MCF 10A (cell line): Measurements from ENCODE around the gene CDK11B. TPM values are rescaled to one million over a fixed set of nuclear protein-coding genes. Genes with fewer than 3 reads are reported as not detected.

ENCODE experiments used
- BruUV-seq: library from RNA; stranded (reverse); fragments of 400-500 nt; replicated peaks from 2 replicates; lab custom pipeline; 2021; lab: Mats Ljungman, UMichigan
- CTCF ChIA-PET: fragments of 300-600 bp; sonication (Branson Sonifier 250); formaldehyde crosslinking; extraction: SDS; loops from one replicate; lab custom pipeline; 2021; ENCODE audit warnings: antibody characterized with exemption, inconsistent platforms; lab: Yijun Ruan, JAX
- POLR2A ChIA-PET: fragments of 300-600, 350-650 bp; sonication (Branson Sonifier 250); formaldehyde crosslinking; extraction: SDS; loops from one replicate; lab custom pipeline; 2020; ENCODE audit warnings: antibody characterized with exemption, inconsistent platforms; lab: Yijun Ruan, JAX
- DNase-seq: peaks from one replicate; pipeline ENCODE4 v3.0.0-alpha.2; 2018; ENCODE audit not compliant: unreplicated experiment
- H3K27ac Mint-ChIP-seq: one replicate; pipeline ENCODE4 v1.8.0; 2022; ENCODE audit warnings: mild to moderate bottlenecking, low read depth, mixed read lengths; ENCODE audit not compliant: unreplicated experiment
- H3K27me3 Mint-ChIP-seq: one replicate; pipeline ENCODE4 v1.8.0; 2022; ENCODE audit warnings: mixed read lengths; ENCODE audit not compliant: insufficient read depth, unreplicated experiment
- H3K36me3 Mint-ChIP-seq: one replicate; pipeline ENCODE4 v1.8.0; 2022; ENCODE audit warnings: mild to moderate bottlenecking, moderate library complexity, mixed read lengths; ENCODE audit not compliant: insufficient read depth, unreplicated experiment
- H3K4me1 Mint-ChIP-seq: one replicate; pipeline ENCODE4 v1.8.0; 2022; ENCODE audit warnings: mixed read lengths; ENCODE audit not compliant: insufficient read depth, unreplicated experiment
- H3K4me3 Mint-ChIP-seq: one replicate; pipeline ENCODE4 v1.8.0; 2022; ENCODE audit warnings: mild to moderate bottlenecking, moderate library complexity, mixed read lengths; ENCODE audit not compliant: unreplicated experiment
- H3K9me3 Mint-ChIP-seq: one replicate; pipeline ENCODE4 v1.8.0; 2022; ENCODE audit warnings: mixed read lengths; ENCODE audit not compliant: unreplicated experiment
- CTCF ChIP-seq: fragments of 200-600 bp; IDR thresholded peaks from one replicate; pipeline ENCODE4 v1.8.0; 2022; ENCODE audit warnings: antibody characterized with exemption, mild to moderate bottlenecking; ENCODE audit not compliant: unreplicated experiment
- intact Hi-C: fragments of 100-400 bp; cut with micrococcal nuclease; formaldehyde crosslinking; loops from 2 replicates; pipeline ENCODE4 v1.14.1; 2022
- total RNA-seq: library from RNA; stranded (reverse); gene quantifications from 2 replicates; pipeline ENCODE4 v1.2.3, GENCODE V29; 2022

CDK11B gene
- total RNA-seq, 1 experiment from 2014 or later, result 32.0 TPM

DNA sequence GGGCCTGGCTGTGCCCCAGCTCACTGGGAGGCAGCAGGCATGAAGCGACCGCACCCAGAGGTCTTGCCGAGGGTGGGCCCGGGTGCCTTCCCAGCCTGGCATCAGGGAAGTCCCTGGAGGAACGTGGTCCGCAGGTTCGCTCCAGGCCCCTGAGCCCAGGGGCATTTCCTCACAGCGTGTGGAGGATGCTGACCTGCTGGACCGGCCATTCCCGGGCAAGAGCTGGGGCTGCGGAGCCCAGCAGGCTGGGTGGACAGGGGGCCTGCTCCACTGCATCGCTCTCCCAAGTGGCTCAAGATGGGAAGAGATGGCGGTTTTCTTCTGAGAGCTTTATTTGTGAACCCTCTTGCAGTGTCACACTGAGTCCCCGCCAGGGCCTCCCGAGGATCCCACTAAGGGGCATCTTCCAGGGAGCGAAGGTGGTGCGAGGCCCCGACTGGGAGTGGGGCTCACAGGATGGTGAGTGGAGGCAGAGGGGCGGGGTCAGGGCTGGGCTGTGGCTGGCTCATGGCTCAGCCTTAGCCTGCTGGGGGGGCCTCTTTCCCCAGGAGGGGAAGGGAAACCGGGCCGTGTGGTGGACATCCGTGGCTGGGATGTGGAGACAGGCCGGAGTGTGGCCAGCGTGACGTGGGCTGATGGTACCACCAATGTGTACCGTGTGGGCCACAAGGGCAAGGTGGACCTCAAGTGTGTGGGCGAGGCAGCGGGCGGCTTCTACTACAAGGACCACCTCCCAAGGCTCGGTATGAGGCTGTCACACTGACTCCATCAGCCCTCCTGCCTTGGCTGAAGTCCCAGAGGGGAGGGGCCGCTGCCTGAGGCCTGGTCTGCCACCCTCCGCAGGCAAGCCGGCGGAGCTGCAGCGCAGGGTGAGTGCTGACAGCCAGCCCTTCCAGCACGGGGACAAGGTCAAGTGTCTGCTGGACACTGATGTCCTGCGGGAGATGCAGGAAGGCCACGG, 34.1 kb downstream of the CDK11B start:
- ChIA-PET CTCF (interaction anchor here (0.6 kb wide), 1 partner anchor 24 kb away, joined by 5 read pairs; no protein-coding TSS in a partner anchor), POLR2A (no interaction called here)
- H3K27me3 Mint-ChIP-seq, result no peaks in the 10 kb centered on the region
- intact Hi-C loops, result no loop called here
- H3K27ac Mint-ChIP-seq, result no peak overlapping the region
- no peaks in the 10 kb centered on the region for H3K4me1 Mint-ChIP-seq
- TF ChIP-seq CTCF, result no peak
- no peak for DNase-seq
- no TSS peak for BruUV-seq
- H3K36me3 Mint-ChIP-seq, result peaks cover 7% of the 10 kb centered on the region
- H3K4me3 Mint-ChIP-seq, result no peak overlapping the region
- H3K9me3 Mint-ChIP-seq, result no peaks in the 10 kb centered on the region

GRCh38 chr1:1623631-1624442, 35.0 kb downstream of the CDK11B start:
- no peaks in the 10 kb centered on the region for H3K4me1 Mint-ChIP-seq

GRCh38 chr1:1623181-1623630, 35.6 kb downstream of the CDK11B start:
- Mint-ChIP-seq H3K4me3 (no peak overlapping the region), H3K9me3 (no peaks in the 10 kb centered on the region), H3K27ac (no peak overlapping the region), H3K27me3 (no peaks in the 10 kb centered on the region), H3K4me1 (no peaks in the 10 kb centered on the region), H3K36me3 (peaks cover 7% of the 10 kb centered on the region)
- CTCF ChIA-PET, result no interaction called here
- DNase-seq, result no peak
- TF ChIP-seq CTCF, result no peak
- intact Hi-C loops, result no loop called here
- POLR2A ChIA-PET, result no interaction called here
- BruUV-seq, result no TSS peak

More at GRCh38 chr1:1623631-1624442, 35.0 kb downstream of the CDK11B start:
- intact Hi-C loops, result no loop called here
- TF ChIP-seq CTCF, result no peak
- Mint-ChIP-seq H3K4me3 (no peak overlapping the region), H3K27ac (no peak overlapping the region), H3K9me3 (no peaks in the 10 kb centered on the region), H3K36me3 (peaks cover 7% of the 10 kb centered on the region), H3K27me3 (no peaks in the 10 kb centered on the region)
- ChIA-PET CTCF (interaction anchor here (0.6 kb wide), 1 partner anchor 25 kb away, joined by 5 read pairs; no protein-coding TSS in a partner anchor), POLR2A (no interaction called here)
- no peak for DNase-seq
- no TSS peak for BruUV-seq

DNA sequence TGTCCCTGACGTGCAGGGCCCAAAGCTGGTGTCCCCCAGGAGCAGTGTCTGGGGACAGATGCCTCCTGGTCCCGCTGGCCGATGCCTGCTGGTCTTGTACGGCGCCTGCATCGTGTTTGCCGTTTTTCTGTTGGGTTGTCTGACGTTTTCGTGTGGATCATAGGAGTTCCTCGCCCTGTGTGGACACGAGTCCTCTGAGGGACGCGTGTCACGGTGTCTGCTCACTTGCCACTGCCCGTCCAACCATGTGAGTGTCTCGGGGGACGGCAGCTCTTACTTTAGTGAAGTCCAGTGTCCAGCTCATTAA, 36.1 kb downstream of the CDK11B start:
- TF ChIP-seq CTCF, result no peak
- DNase-seq, result no peak
- no peaks in the 10 kb centered on the region for H3K27me3 Mint-ChIP-seq
- no TSS peak for BruUV-seq
- CTCF ChIA-PET, result no interaction called here
- H3K27ac Mint-ChIP-seq, result no peak overlapping the region
- H3K36me3 Mint-ChIP-seq, result peaks cover 7% of the 10 kb centered on the region
- POLR2A ChIA-PET, result no interaction called here
- intact Hi-C loops, result no loop called here
- H3K4me1 Mint-ChIP-seq, result no peaks in the 10 kb centered on the region
- no peak overlapping the region for H3K4me3 Mint-ChIP-seq
- no peaks in the 10 kb centered on the region for H3K9me3 Mint-ChIP-seq
